ENCODE results near the gene TULP4. TPM values are rescaled to one million over a fixed set of nuclear protein-coding genes. Genes with fewer than 3 reads are reported as not detected.

The TULP4 gene
- total and polyA plus RNA-seq, 2 of the 8 experiments (the other 6 are each of a cell fraction or from before 2014, with no cell fraction given) = 7.7 to 51.6 TPM

GRCh38 chr6:158548418-158549161, 236.3 kb downstream of the TULP4 start:
- DNase-seq (ENCODE audit: low read depth in 1 of 2, low spot score in 2 of 2) (no peak), FAIRE-seq (no peak)
- no peaks in the 10 kb centered on the region for H4K20me1 ChIP-seq (replicated peaks in 1 of 2; ENCODE audit: control insufficient read depth in 1 of 2, insufficient read depth in 2 of 2, low read length in 2 of 2)
- ChIA-PET POLR2A (ENCODE audit: partially characterized antibody) (interaction anchor here (1.5 to 2.4 kb wide), 2 partner anchors 10 to 12 kb away, joined by 6 to 11 read pairs; no protein-coding TSS in a partner anchor), CTCF (ENCODE audit: partially characterized antibody) (interaction anchor here (2.8 to 3.7 kb wide), 2 partner anchors 11 to 29 kb away, joined by 16 read pairs; no protein-coding TSS in a partner anchor)
- H2AFZ ChIP-seq (ENCODE audit: low read length) = no peak overlapping the region
- peak overlapping the region; percentile 47; the same call in 1 of the 2 replicates for H3K27ac ChIP-seq (ENCODE audit: low read depth, low read length)
- H4K8ac ChIP-seq (ENCODE audit: extremely low read depth, insufficient read depth, low read length) = no peak overlapping the region
- H3K9me3 ChIP-seq (ENCODE audit: insufficient read depth in 2 of 2, low read depth in 1 of 2, low read length in 1 of 2) = no peaks in the 10 kb centered on the region
- no peak overlapping the region for H2BK5ac ChIP-seq (ENCODE audit: low read depth, low read length)
- no peak overlapping the region for H3K4ac ChIP-seq (replicated peaks; ENCODE audit: insufficient read length, low read depth, low read length)
- H3K79me1 ChIP-seq (ENCODE audit: low read depth, low read length) = no peaks in the 10 kb centered on the region
- H3K4me1 ChIP-seq (replicated peaks in 1 of 4; ENCODE audit: control insufficient read depth in 3 of 4, insufficient read depth in 4 of 4, low read length in 3 of 4) = peaks cover 0 to 7% (median 4%) of the 10 kb centered on the region in 4 experiments; a peak in 5 of 7 replicates
- no peak overlapping the region for H3K23ac ChIP-seq (ENCODE audit: insufficient read length)
- H3K18ac ChIP-seq (ENCODE audit: extremely low read depth, low read length) = no peak overlapping the region; the same call in 1 of the 2 replicates
- H3K79me2 ChIP-seq (ENCODE audit: control insufficient read depth in 1 of 2, insufficient read depth in 2 of 2, low read length in 2 of 2) = no peaks in the 10 kb centered on the region
- peak overlapping the region in 1 of 4 experiments; percentile 16; a peak in 2 of 7 replicates for H3K9ac ChIP-seq (replicated peaks in 1 of 4; ENCODE audit: extremely low read depth in 1 of 4, low read depth in 3 of 4, low read length in 3 of 4)
- H4K5ac ChIP-seq (ENCODE audit: insufficient read length, low read depth, low read length) = no peak overlapping the region
- H3K36me3 ChIP-seq (ENCODE audit: control insufficient read depth in 2 of 4, insufficient read depth in 4 of 4, low read length in 3 of 4) = no peaks in the 10 kb centered on the region
- H3K4me3 ChIP-seq (ENCODE audit: extremely low read depth in 1 of 4, insufficient read depth in 2 of 4, low read depth in 3 of 4, low read length in 4 of 4) = no peak overlapping the region
- no peak overlapping the region for H2BK20ac ChIP-seq (ENCODE audit: low read length)
- H2BK12ac ChIP-seq (ENCODE audit: low read depth, low read length) = peak overlapping the region; percentile 68; the same call in 1 of the 2 replicates
- peak overlapping the region in 1 of 2 experiments; percentile 6; a peak in 1 of 4 replicates for H3K4me2 ChIP-seq (ENCODE audit: insufficient read depth in 1 of 2, low read depth in 2 of 2, low read length in 2 of 2)
- H3K27me3 ChIP-seq (replicated peaks in 1 of 4; ENCODE audit: control insufficient read depth in 3 of 4, extremely low read depth in 1 of 4, insufficient read depth in 3 of 4, low read length in 3 of 4) = no peaks in the 10 kb centered on the region
- no peak for TF ChIP-seq POLR2AphosphoS5 (IDR thresholded peaks at IDR 0.05; ENCODE audit: low read depth, low read length)
- no peak for TF ChIP-seq GABPA (IDR thresholded peaks at IDR 0.05; ENCODE audit: borderline replicate concordance, insufficient read depth, low read length)
- no peak for TF ChIP-seq SUZ12 (IDR thresholded peaks at IDR 0.05; ENCODE audit: low read length)
- no peak for TF ChIP-seq RXRA (IDR thresholded peaks at IDR 0.05; ENCODE audit: insufficient read depth, low read depth, low read length)
- TF ChIP-seq TAF7 (optimal IDR thresholded peaks at IDR 0.05; ENCODE audit: borderline replicate concordance, low read depth, low read length) = no peak
- H3K14ac ChIP-seq (ENCODE audit: insufficient read length) = no peak overlapping the region
- 0 out of 2 replicates have a peak overlapping the region, but pooled peaks have one; percentile 15 for H2AK5ac ChIP-seq (ENCODE audit: low read depth, low read length)
- H3K56ac ChIP-seq (replicated peaks; ENCODE audit: insufficient read length, low read depth, low read length) = no peak overlapping the region
- no peak overlapping the region for H2BK120ac ChIP-seq (replicated peaks; ENCODE audit: low read depth, low read length)
- H4K91ac ChIP-seq (replicated peaks; ENCODE audit: insufficient read length, low read length) = peak overlapping the region; percentile 46
- H3K23me2 ChIP-seq (ENCODE audit: low read depth, low read length) = no peaks in the 10 kb centered on the region
- H2BK15ac ChIP-seq (ENCODE audit: low read length) = no peak overlapping the region
- 84% methylated on average over 9 of the region's 9 CpGs; no CpG with 5 or more reads in 1 of the 2 experiments for WGBS, 2 experiments (ENCODE audit: extremely low coverage in 1 of 2, insufficient coverage in 1 of 2, insufficient read length in 1 of 2, insufficient replicate concordance in 2 of 2, low coverage in 1 of 2, low lambda C conversion rate in 2 of 2, missing lambda C conversion rate in 1 of 2)
